Fibroblast of lung (primary cell): ENCODE data around the gene METTL1.

ENCODE experiments used
- CTCF ChIP-seq, 2 donors: IDR thresholded peaks in 1 of 2; conservative IDR thresholded peaks in 1 of 2; 1 replicate in 1 of 2; 2 replicates in 1 of 2; pipeline ENCODE4 v1.5.1; 2011 to 2012; ENCODE audit warnings: low read length in 2 of 2, control low read depth in 1 of 2, inconsistent platforms in 1 of 2, low read depth in 1 of 2, mild to moderate bottlenecking in 1 of 2
- EZH2 ChIP-seq: IDR thresholded peaks from 2 replicates; pipeline ENCODE4 v1.5.1; 2012; ENCODE audit warnings: low read length, control low read depth, mild to moderate bottlenecking; ENCODE audit errors: missing control alignments

- TF ChIP-seq CTCF (conservative IDR thresholded peaks at IDR 0.05 in 1 of 2, IDR thresholded peaks at IDR 0.05 in 1 of 2; ENCODE audit: low read depth in 1 of 2, low read length in 2 of 2) (no peak), EZH2 (no peak)
Observed at GRCh38 chr12:57727758-57728395, 44.0 kb downstream of the METTL1 start.
